SK-N-MC (cell line): Measurements from ENCODE around the gene MYO5C.

ENCODE experiments used
- DNase-seq: peaks from one replicate; pipeline ENCODE4 v3.0.0-alpha.2; 2011; ENCODE audit warnings: low read depth, low spot score
- H3K27ac ChIP-seq: fragments of 200-600 bp; sonication (generic); 2 replicates; pipeline ENCODE4 v1.5.1; 2016; ENCODE audit warnings: mixed run types
- H3K36me3 ChIP-seq: fragments of 200-600 bp; sonication (generic); 2 replicates; pipeline ENCODE4 v1.6.1; 2017; ENCODE audit warnings: antibody characterized with exemption, low read length, mixed read lengths; ENCODE audit not compliant: insufficient read depth
- H3K4me3 ChIP-seq: fragments of 200-600 bp; sonication (generic); 2 replicates; pipeline ENCODE4 v1.5.1; 2016
- H3K9ac ChIP-seq: fragments of 200-600 bp; sonication (generic); 2 replicates; pipeline ENCODE4 v1.8.0; 2017; ENCODE audit warnings: mixed run types, mixed read lengths; ENCODE audit not compliant: insufficient read length
- H3K9me3 ChIP-seq: fragments of 200-600 bp; sonication (generic); 2 replicates; pipeline ENCODE4 v1.6.1; 2017; ENCODE audit warnings: low read depth, mild to moderate bottlenecking, antibody characterized with exemption, low read length, moderate library complexity, mixed read lengths
- EZH2 ChIP-seq: fragments of 200-600 bp; sonication (generic); IDR thresholded peaks from one replicate; pipeline ENCODE4 v1.6.1; 2017; ENCODE audit warnings: antibody characterized with exemption
- FOXP2 ChIP-seq: optimal IDR thresholded peaks from 2 replicates; pipeline ENCODE3; 2011; ENCODE audit warnings: mild to moderate bottlenecking, moderate library complexity; ENCODE audit not compliant: insufficient read depth; ENCODE audit errors: extremely low read length, control extremely low read depth
- POLR2AphosphoS5 ChIP-seq: IDR thresholded peaks from 2 replicates; pipeline ENCODE4 v1.6.1; 2012; ENCODE audit warnings: mild to moderate bottlenecking, low read depth, low read length, borderline replicate concordance

MYO5C gene

GRCh38 chr15:52234596-52235541, 60.7 kb downstream of the MYO5C start:
- no peaks in the 10 kb centered on the region for H3K9me3 ChIP-seq
- no peak overlapping the region for H3K9ac ChIP-seq
- no peak for DNase-seq
- H3K27ac ChIP-seq: no peak overlapping the region
- H3K4me3 ChIP-seq: no peak overlapping the region
- TF ChIP-seq POLR2AphosphoS5 (no peak), FOXP2 (no peak), EZH2 (no peak)
- H3K36me3 ChIP-seq: no peaks in the 10 kb centered on the region

GRCh38 chr15:52233405-52233804, 62.2 kb downstream of the MYO5C start:
- no peaks in the 10 kb centered on the region for H3K36me3 ChIP-seq
- no peak for TF ChIP-seq POLR2AphosphoS5
- TF ChIP-seq FOXP2: no peak
- TF ChIP-seq EZH2: no peak
- no peak for DNase-seq
- no peak overlapping the region for H3K4me3 ChIP-seq
- no peaks in the 10 kb centered on the region for H3K9me3 ChIP-seq
- no peak overlapping the region for H3K27ac ChIP-seq
- H3K9ac ChIP-seq: no peak overlapping the region

GRCh38 chr15:52232327-52232726, 63.3 kb downstream of the MYO5C start:
- H3K4me3 ChIP-seq: no peak overlapping the region
- H3K27ac ChIP-seq: no peak overlapping the region
- TF ChIP-seq POLR2AphosphoS5: no peak
- no peak for TF ChIP-seq EZH2
- TF ChIP-seq FOXP2: no peak
- DNase-seq: no peak
- no peak overlapping the region for H3K9ac ChIP-seq
- H3K9me3 ChIP-seq: no peaks in the 10 kb centered on the region
- H3K36me3 ChIP-seq: no peaks in the 10 kb centered on the region

GRCh38 chr15:52230073-52230472, 65.5 kb downstream of the MYO5C start:
- no peak for DNase-seq
- no peak for TF ChIP-seq FOXP2
- TF ChIP-seq POLR2AphosphoS5: no peak
- no peak for TF ChIP-seq EZH2
- H3K27ac ChIP-seq: no peak overlapping the region
- no peak overlapping the region for H3K9ac ChIP-seq
- H3K9me3 ChIP-seq: no peaks in the 10 kb centered on the region
- H3K36me3 ChIP-seq: no peaks in the 10 kb centered on the region
- no peak overlapping the region for H3K4me3 ChIP-seq

GRCh38 chr15:52228921-52229320, 66.7 kb downstream of the MYO5C start:
- Histone ChIP-seq H3K27ac (no peak overlapping the region), H3K36me3 (no peaks in the 10 kb centered on the region), H3K9ac (no peak overlapping the region), H3K4me3 (no peak overlapping the region), H3K9me3 (no peaks in the 10 kb centered on the region)
- TF ChIP-seq FOXP2 (no peak), POLR2AphosphoS5 (no peak), EZH2 (no peak)
- DNase-seq: no peak

- Histone ChIP-seq H3K27ac (no peak overlapping the region), H3K9ac (no peak overlapping the region), H3K4me3 (no peak overlapping the region), H3K9me3 (no peaks in the 10 kb centered on the region), H3K36me3 (no peaks in the 10 kb centered on the region)
- no peak for TF ChIP-seq POLR2AphosphoS5
- peak; percentile 20 for DNase-seq
Measured at GRCh38 chr15:52227456-52227855, 68.1 kb downstream of the MYO5C start.

GRCh38 chr15:52225230-52225629, 70.4 kb downstream of the MYO5C start:
- H3K9me3 ChIP-seq: no peaks in the 10 kb centered on the region
- no peak overlapping the region for H3K27ac ChIP-seq
- no peak overlapping the region for H3K9ac ChIP-seq
- no peak overlapping the region for H3K4me3 ChIP-seq
- no peak for TF ChIP-seq EZH2
- no peak for TF ChIP-seq FOXP2
- no peak for TF ChIP-seq POLR2AphosphoS5
- no peaks in the 10 kb centered on the region for H3K36me3 ChIP-seq
- DNase-seq: no peak

- Histone ChIP-seq H3K27ac (no peak overlapping the region), H3K36me3 (no peaks in the 10 kb centered on the region), H3K4me3 (no peak overlapping the region), H3K9ac (no peak overlapping the region), H3K9me3 (no peaks in the 10 kb centered on the region)
- TF ChIP-seq FOXP2 (no peak), EZH2 (no peak), POLR2AphosphoS5 (no peak)
- no peak for DNase-seq
Measured at GRCh38 chr15:52224211-52224610, 71.4 kb downstream of the MYO5C start.
